Brain microvascular endothelial cell (primary cell): ENCODE data around the gene CHSY1.

Experiments
- DNase-seq: peaks from one replicate; pipeline ENCODE4 v3.0.0-alpha.2; 2020
- H3K27ac ChIP-seq: fragments of 250-450 bp; sonication (Bioruptor Pico); 2 replicates; pipeline ENCODE4 v1.5.1; 2020; ENCODE audit warnings: mild to moderate bottlenecking, moderate library complexity
- H3K27me3 ChIP-seq: fragments of 250-450 bp; sonication (Bioruptor Pico); replicated peaks from 2 replicates; pipeline ENCODE4 v1.5.1; 2020; ENCODE audit warnings: mild to moderate bottlenecking
- H3K36me3 ChIP-seq: fragments of 250-450 bp; sonication (Bioruptor Pico); replicated peaks from 2 replicates; pipeline ENCODE4 v1.5.1; 2020; ENCODE audit warnings: mild to moderate bottlenecking
- H3K4me3 ChIP-seq: 2 replicates; pipeline ENCODE4 v1.5.1; 2011; ENCODE audit warnings: low read depth, mild to moderate bottlenecking, control low read depth, low read length, moderate library complexity
- in situ Hi-C: cut with HindIII; loops from 2 replicates; pipeline ENCODE4 v1.10.0; 2017; ENCODE audit warnings: low sequenced_read_pairs, low pct_ligation_motif_present
- TF ChIP-seq, protein P1 (sequence below): IDR thresholded peaks from 2 replicates; pipeline ENCODE4 v1.5.1; 2011; ENCODE audit warnings: low read depth, mild to moderate bottlenecking, moderate library complexity, low read length, control low read depth, inconsistent platforms; ENCODE audit errors: missing control alignments

CHSY1 gene

DNA sequence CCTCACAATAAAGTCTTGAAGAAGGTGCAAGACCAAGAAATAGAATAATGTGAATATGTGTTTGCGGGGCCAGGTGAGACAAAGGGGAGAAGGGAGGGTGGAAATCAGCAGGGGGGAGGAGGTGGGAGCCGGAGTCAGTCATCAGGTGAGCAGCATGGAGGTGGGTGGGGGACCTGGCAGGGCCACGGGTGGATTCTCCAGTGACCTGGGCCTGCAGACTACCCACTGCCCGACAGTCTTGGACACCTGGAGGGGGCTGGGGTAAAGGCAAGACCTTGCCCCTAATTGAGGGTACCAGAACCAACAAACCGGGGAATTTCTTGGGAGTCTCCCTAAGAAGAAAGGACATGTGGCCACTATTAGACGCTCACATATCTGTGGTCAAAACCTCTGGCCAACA is 95.8 kb downstream of the CHSY1 start:
- no peaks in the 10 kb centered on the region for H3K27me3 ChIP-seq

DNA sequence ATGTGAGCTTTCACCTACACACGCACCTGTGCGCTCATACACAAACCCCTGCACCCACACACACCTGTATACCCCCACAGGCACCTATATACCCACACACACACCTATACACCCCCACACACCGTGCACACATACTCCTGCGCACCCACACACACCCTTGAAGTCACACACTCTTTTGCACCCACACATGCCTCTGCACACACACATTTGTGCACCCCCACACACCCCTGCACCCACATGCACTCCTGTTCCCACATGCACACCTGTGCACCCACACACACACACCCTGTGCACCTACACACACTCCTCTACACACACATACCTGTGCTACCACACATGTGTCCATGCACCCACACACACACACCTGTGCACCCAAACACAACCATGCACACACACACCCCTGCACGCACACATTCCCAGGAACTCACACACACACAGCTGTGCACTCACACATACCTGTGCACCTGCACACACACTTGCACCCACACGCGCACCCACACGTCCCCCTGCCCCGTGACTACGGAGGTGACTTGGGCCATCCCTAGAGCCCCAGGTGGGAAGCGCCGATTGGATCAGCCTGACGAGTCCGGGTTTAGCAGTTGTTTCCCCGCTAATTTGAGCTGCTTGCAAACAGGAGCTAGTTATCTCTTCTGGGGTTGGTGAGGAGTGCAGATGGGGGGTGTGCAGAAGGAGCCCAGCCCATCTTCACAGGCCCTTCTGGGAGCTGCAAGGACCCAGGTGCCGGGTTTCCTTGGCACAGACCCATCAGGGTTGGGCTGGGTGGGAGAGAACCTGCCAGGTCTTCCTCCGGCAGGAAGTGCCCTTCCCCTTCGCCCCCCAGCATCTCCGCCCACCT is 97.8 kb downstream of the CHSY1 start:
- TF ChIP-seq, protein P1, sequence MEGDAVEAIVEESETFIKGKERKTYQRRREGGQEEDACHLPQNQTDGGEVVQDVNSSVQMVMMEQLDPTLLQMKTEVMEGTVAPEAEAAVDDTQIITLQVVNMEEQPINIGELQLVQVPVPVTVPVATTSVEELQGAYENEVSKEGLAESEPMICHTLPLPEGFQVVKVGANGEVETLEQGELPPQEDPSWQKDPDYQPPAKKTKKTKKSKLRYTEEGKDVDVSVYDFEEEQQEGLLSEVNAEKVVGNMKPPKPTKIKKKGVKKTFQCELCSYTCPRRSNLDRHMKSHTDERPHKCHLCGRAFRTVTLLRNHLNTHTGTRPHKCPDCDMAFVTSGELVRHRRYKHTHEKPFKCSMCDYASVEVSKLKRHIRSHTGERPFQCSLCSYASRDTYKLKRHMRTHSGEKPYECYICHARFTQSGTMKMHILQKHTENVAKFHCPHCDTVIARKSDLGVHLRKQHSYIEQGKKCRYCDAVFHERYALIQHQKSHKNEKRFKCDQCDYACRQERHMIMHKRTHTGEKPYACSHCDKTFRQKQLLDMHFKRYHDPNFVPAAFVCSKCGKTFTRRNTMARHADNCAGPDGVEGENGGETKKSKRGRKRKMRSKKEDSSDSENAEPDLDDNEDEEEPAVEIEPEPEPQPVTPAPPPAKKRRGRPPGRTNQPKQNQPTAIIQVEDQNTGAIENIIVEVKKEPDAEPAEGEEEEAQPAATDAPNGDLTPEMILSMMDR: no peak
- no peaks in the 10 kb centered on the region for H3K36me3 ChIP-seq
- in situ Hi-C loops: no loop called here
- H3K27me3 ChIP-seq: no peaks in the 10 kb centered on the region
- no peak overlapping the region for H3K27ac ChIP-seq
- no peak for DNase-seq
- H3K4me3 ChIP-seq: no peak overlapping the region

More for the DNA sequence above, 95.8 kb downstream of the CHSY1 start:
- DNase-seq: no peak
- H3K36me3 ChIP-seq: no peaks in the 10 kb centered on the region
- no peak overlapping the region for H3K4me3 ChIP-seq
- H3K27ac ChIP-seq: no peak overlapping the region
- in situ Hi-C loops: no loop called here
- TF ChIP-seq, protein P1: no peak

DNA sequence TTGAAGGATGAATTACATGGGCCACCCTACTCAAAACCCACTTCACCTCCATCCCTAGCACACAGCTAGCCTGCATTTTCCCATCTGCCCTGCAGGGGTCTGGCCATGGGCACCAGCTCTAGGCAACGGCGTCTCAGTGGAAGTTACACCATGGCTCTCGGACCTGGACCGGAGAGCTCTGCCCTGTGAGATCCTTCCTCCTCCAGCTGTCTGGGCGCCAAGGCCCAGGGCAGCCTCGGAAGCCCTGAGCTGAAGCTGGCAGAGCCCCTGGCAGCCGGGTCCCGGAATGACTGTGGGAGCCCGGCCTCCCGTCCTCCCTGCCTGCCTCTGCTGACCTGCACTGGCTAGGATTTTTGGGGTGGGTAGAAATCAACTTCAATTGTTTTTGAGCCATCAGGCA is 98.9 kb downstream of the CHSY1 start:
- H3K4me3 ChIP-seq: no peak overlapping the region
- TF ChIP-seq, protein P1: peak; percentile 66
- no peak overlapping the region for H3K27ac ChIP-seq
- H3K36me3 ChIP-seq: no peaks in the 10 kb centered on the region
- no peak for DNase-seq
- H3K27me3 ChIP-seq: no peaks in the 10 kb centered on the region
- in situ Hi-C loops: no loop called here

DNA sequence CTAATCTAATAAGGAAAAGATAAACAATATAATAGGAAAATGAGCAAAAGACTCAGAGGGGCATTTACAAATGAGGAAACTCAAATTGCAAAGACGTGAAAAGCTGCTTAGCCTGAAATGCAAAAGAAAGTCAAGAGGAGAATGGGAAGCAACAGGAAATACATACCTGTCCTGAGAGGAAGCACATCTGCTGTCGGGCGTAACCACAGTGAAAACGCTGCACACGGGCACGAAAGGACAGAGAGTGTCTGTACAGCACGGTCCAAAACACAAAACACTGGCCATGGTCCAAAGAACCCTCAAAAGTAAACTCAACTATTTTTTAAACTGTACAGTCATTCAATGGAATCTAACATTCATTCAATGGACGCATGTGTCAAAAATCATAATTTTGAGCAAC is 100.6 kb downstream of the CHSY1 start:
- no peaks in the 10 kb centered on the region for H3K36me3 ChIP-seq
- no peak overlapping the region for H3K27ac ChIP-seq
- DNase-seq: no peak
- TF ChIP-seq, protein P1: no peak
- in situ Hi-C loops: no loop called here
- no peak overlapping the region for H3K4me3 ChIP-seq
- no peaks in the 10 kb centered on the region for H3K27me3 ChIP-seq

DNA sequence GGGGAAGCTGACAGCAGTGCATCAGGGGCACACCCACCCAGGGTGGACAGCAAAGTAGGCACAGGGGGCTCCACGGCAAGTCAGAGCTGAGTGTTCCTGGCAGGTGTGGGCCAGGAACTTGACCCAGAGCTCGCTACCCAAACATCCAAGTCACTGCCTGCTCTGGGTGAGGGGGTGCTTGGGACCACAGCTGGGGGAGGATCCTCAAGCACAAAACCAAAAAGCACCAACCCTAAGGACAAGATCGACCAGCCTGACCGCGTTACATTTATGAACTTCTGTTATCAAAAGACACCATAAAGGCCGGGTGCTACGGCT is 101.2 kb downstream of the CHSY1 start:
- Histone ChIP-seq H3K27ac (no peak overlapping the region), H3K27me3 (no peaks in the 10 kb centered on the region), H3K36me3 (no peaks in the 10 kb centered on the region), H3K4me3 (no peak overlapping the region)
- no peak for DNase-seq
- TF ChIP-seq, protein P1: no peak
- in situ Hi-C loops: no loop called here
